Measurements from ENCODE around the gene SLK.

- TF ChIP-seq POLR2A (IDR thresholded peaks at IDR 0.05; ENCODE audit: low read depth, low read length) = no peak
- no peak for TF ChIP-seq POLR2AphosphoS5 (IDR thresholded peaks at IDR 0.05; ENCODE audit: low read depth, low read length)
- no peak for TF ChIP-seq TAF1 (IDR thresholded peaks at IDR 0.05; ENCODE audit: borderline replicate concordance, low read depth, low read length)
These were observed 65.3 kb downstream of the SLK start for GRCh38 chr10:104032144-104032775.
